GM23338 (cell line): ENCODE data around the gene OLA1. TPM values are rescaled to one million over a fixed set of nuclear protein-coding genes. Genes with fewer than 3 reads are reported as not detected.

Source experiments
- CREB1 ChIP-seq: fragments of 250-450 bp; sonication (Bioruptor Pico); IDR thresholded peaks from 2 replicates; pipeline ENCODE4 v1.5.0; 2020; ENCODE audit warnings: low read depth, mild to moderate bottlenecking, moderate library complexity
- EZH2phosphoT487 ChIP-seq: fragments of 200-600 bp; sonication (generic); IDR thresholded peaks from one replicate; pipeline ENCODE4 v1.8.1; 2018; ENCODE audit warnings: antibody characterized with exemption; ENCODE audit not compliant: unreplicated experiment
- JUNB ChIP-seq: IDR thresholded peaks from one replicate; pipeline ENCODE4 v1.6.1; 2016; ENCODE audit warnings: antibody characterized with exemption; ENCODE audit not compliant: unreplicated experiment
- NANOG ChIP-seq: IDR thresholded peaks from 2 replicates; pipeline ENCODE4 v1.6.1; 2016; ENCODE audit warnings: antibody characterized with exemption, borderline replicate concordance
- POLR2AphosphoS5 ChIP-seq: IDR thresholded peaks from 2 replicates; pipeline ENCODE4 v1.6.1; 2016; ENCODE audit warnings: antibody characterized with exemption, low read depth
- STAT1 ChIP-seq: IDR thresholded peaks from one replicate; pipeline ENCODE4 v1.6.1; 2016; ENCODE audit warnings: antibody characterized with exemption; ENCODE audit not compliant: unreplicated experiment
- ZNF114 ChIP-seq: fragments of 250-450 bp; sonication (Bioruptor Pico); IDR thresholded peaks from 2 replicates; pipeline ENCODE4 v1.5.0; 2020; ENCODE audit warnings: mild to moderate bottlenecking, moderate library complexity
- polyA plus RNA-seq: library from polyadenylated mRNA; unstranded; fragments of >200 nt; fragmentation: Nextera tagmentation; extraction: Ambion mirVana; gene quantifications from 2 replicates; pipeline ENCODE4 v1.2.1, GENCODE V29; 2016
- total RNA-seq: library from RNA; depleted of rRNA; stranded (reverse); fragments of >200 nt; shearing (Covaris generic); gene quantifications from 2 replicates; pipeline ENCODE4 v1.2.3, GENCODE V29; 2014
- TF ChIP-seq, protein P1 (sequence below): fragments of 250-450 bp; sonication (Bioruptor Pico); IDR thresholded peaks from 2 replicates; pipeline ENCODE4 v1.5.0; 2020; ENCODE audit warnings: mild to moderate bottlenecking, moderate library complexity
- TF ChIP-seq, protein P2 (sequence below): IDR thresholded peaks from 2 replicates; pipeline ENCODE4 v1.6.1; 2016; ENCODE audit warnings: antibody characterized with exemption
- TF ChIP-seq, protein P3 (sequence below), 2 experiments: fragments of 200-600 bp in 1 of 2; sonication (generic) in 1 of 2; conservative IDR thresholded peaks; 2 replicates each; pipeline versions ENCODE4 v1.5.1 to v1.6.1; 2016 to 2017; ENCODE audit warnings: antibody characterized with exemption in 2 of 2, low read depth in 2 of 2, mild to moderate bottlenecking in 2 of 2, moderate library complexity in 1 of 2

Gene OLA1
- total and polyA plus RNA-seq, 2 experiments from 2014 or later = 104 to 242 TPM

DNA sequence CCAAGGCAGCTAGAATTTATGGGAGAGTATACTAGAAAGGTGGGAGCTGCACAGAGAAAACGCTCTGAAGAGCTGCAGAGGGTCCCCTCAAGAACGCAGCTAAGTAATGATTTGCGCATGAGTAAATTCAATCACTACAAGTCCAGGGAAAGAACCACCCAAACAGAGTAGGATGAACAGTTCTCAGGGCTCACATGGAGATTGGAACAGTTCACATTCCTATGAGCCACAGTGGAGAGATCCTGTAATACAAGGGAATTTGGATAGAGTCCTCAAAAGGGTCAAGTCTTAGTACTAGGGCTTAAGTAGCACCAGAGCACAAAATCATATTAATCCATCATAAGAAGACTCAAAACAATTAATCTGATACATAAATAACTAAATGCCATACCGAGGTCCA, 12.7 kb downstream of the OLA1 start (continued):
- TF ChIP-seq, protein P1, sequence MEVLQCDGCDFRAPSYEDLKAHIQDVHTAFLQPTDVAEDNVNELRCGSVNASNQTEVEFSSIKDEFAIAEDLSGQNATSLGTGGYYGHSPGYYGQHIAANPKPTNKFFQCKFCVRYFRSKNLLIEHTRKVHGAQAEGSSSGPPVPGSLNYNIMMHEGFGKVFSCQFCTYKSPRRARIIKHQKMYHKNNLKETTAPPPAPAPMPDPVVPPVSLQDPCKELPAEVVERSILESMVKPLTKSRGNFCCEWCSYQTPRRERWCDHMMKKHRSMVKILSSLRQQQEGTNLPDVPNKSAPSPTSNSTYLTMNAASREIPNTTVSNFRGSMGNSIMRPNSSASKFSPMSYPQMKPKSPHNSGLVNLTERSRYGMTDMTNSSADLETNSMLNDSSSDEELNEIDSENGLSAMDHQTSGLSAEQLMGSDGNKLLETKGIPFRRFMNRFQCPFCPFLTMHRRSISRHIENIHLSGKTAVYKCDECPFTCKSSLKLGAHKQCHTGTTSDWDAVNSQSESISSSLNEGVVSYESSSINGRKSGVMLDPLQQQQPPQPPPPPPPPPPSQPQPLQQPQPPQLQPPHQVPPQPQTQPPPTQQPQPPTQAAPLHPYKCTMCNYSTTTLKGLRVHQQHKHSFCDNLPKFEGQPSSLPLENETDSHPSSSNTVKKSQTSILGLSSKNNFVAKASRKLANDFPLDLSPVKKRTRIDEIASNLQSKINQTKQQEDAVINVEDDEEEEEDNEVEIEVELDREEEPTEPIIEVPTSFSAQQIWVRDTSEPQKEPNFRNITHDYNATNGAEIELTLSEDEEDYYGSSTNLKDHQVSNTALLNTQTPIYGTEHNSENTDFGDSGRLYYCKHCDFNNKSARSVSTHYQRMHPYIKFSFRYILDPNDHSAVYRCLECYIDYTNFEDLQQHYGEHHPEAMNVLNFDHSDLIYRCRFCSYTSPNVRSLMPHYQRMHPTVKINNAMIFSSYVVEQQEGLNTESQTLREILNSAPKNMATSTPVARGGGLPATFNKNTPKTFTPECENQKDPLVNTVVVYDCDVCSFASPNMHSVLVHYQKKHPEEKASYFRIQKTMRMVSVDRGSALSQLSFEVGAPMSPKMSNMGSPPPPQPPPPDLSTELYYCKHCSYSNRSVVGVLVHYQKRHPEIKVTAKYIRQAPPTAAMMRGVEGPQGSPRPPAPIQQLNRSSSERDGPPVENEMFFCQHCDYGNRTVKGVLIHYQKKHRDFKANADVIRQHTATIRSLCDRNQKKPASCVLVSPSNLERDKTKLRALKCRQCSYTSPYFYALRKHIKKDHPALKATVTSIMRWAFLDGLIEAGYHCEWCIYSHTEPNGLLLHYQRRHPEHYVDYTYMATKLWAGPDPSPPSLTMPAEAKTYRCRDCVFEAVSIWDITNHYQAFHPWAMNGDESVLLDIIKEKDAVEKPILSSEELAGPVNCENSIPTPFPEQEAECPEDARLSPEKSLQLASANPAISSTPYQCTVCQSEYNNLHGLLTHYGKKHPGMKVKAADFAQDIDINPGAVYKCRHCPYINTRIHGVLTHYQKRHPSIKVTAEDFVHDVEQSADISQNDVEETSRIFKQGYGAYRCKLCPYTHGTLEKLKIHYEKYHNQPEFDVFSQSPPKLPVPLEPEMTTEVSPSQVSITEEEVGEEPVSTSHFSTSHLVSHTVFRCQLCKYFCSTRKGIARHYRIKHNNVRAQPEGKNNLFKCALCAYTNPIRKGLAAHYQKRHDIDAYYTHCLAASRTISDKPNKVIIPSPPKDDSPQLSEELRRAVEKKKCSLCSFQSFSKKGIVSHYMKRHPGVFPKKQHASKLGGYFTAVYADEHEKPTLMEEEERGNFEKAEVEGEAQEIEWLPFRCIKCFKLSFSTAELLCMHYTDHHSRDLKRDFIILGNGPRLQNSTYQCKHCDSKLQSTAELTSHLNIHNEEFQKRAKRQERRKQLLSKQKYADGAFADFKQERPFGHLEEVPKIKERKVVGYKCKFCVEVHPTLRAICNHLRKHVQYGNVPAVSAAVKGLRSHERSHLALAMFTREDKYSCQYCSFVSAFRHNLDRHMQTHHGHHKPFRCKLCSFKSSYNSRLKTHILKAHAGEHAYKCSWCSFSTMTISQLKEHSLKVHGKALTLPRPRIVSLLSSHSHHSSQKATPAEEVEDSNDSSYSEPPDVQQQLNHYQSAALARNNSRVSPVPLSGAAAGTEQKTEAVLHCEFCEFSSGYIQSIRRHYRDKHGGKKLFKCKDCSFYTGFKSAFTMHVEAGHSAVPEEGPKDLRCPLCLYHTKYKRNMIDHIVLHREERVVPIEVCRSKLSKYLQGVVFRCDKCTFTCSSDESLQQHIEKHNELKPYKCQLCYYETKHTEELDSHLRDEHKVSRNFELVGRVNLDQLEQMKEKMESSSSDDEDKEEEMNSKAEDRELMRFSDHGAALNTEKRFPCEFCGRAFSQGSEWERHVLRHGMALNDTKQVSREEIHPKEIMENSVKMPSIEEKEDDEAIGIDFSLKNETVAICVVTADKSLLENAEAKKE = no peak
- TF ChIP-seq, protein P2, sequence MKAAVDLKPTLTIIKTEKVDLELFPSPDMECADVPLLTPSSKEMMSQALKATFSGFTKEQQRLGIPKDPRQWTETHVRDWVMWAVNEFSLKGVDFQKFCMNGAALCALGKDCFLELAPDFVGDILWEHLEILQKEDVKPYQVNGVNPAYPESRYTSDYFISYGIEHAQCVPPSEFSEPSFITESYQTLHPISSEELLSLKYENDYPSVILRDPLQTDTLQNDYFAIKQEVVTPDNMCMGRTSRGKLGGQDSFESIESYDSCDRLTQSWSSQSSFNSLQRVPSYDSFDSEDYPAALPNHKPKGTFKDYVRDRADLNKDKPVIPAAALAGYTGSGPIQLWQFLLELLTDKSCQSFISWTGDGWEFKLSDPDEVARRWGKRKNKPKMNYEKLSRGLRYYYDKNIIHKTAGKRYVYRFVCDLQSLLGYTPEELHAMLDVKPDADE = no peak
- TF ChIP-seq NANOG (no peak), CREB1 (CRISPR knock-in tag) (no peak), EZH2phosphoT487 (no peak), JUNB (no peak), POLR2AphosphoS5 (no peak), ZNF114 (CRISPR knock-in tag) (no peak), STAT1 (no peak)
- TF ChIP-seq, protein P3, sequence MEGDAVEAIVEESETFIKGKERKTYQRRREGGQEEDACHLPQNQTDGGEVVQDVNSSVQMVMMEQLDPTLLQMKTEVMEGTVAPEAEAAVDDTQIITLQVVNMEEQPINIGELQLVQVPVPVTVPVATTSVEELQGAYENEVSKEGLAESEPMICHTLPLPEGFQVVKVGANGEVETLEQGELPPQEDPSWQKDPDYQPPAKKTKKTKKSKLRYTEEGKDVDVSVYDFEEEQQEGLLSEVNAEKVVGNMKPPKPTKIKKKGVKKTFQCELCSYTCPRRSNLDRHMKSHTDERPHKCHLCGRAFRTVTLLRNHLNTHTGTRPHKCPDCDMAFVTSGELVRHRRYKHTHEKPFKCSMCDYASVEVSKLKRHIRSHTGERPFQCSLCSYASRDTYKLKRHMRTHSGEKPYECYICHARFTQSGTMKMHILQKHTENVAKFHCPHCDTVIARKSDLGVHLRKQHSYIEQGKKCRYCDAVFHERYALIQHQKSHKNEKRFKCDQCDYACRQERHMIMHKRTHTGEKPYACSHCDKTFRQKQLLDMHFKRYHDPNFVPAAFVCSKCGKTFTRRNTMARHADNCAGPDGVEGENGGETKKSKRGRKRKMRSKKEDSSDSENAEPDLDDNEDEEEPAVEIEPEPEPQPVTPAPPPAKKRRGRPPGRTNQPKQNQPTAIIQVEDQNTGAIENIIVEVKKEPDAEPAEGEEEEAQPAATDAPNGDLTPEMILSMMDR (conservative IDR thresholded peaks at IDR 0.05; ENCODE audit: low read depth in 2 of 2) = no peak
